Spleen (tissue), 11 donors: Measurements from ENCODE around the gene GRIK3. TPM values are rescaled to one million over a fixed set of nuclear protein-coding genes. Genes with fewer than 3 reads are reported as not detected.
"Not testable (repeated sequence)": the region's sequence is repeated elsewhere in the genome, so short reads cannot be mapped to it uniquely, and the experiment has no call there.

Source experiments
- DNase-seq: peaks from one replicate; pipeline ENCODE4 v3.0.0-alpha.2; 2020
- H3K27ac ChIP-seq, 8 donors: fragments of 200-600 bp; sonication (generic) in 7 of 8; 1 replicate in 4 of 8; 2 replicates in 4 of 8; pipeline versions ENCODE4 v1.5.0 to v1.8.0; 2016 to 2021; ENCODE audit warnings: inconsistent platforms in 4 of 8, mild to moderate bottlenecking in 4 of 8, moderate library complexity in 1 of 8
- H3K27me3 ChIP-seq, 7 donors: fragments of 200-600 bp; sonication (generic) in 6 of 7; replicated peaks in 1 of 7; 1 replicate in 4 of 7; 2 replicates in 3 of 7; pipeline versions ENCODE4 v1.5.0 to v1.8.0; 2016 to 2021; ENCODE audit warnings: inconsistent platforms in 3 of 7, mild to moderate bottlenecking in 1 of 7
- H3K36me3 ChIP-seq, 6 donors: fragments of 200-600 bp; sonication (generic) in 5 of 6; 1 replicate in 4 of 6; 2 replicates in 2 of 6; pipeline versions ENCODE4 v1.5.0 to v1.8.0; 2016 to 2021; ENCODE audit warnings: inconsistent platforms in 2 of 6
- H3K4me1 ChIP-seq, 6 donors: fragments of 200-600 bp; sonication (generic) in 5 of 6; 1 replicate in 3 of 6; 2 replicates in 3 of 6; pipeline versions ENCODE4 v1.5.0 to v1.8.0; 2016 to 2021; ENCODE audit warnings: inconsistent platforms in 3 of 6
- H3K4me3 ChIP-seq, 8 donors: fragments of 200-600 bp; sonication (generic) in 7 of 8; 1 replicate in 4 of 8; 2 replicates in 4 of 8; pipeline versions ENCODE4 v1.5.0 to v1.8.0; 2016 to 2021; ENCODE audit warnings: inconsistent platforms in 4 of 8, mild to moderate bottlenecking in 4 of 8, moderate library complexity in 2 of 8
- H3K9me3 ChIP-seq, 8 donors: fragments of 200-600 bp; sonication (generic) in 7 of 8; 1 replicate in 4 of 8; 2 replicates in 4 of 8; pipeline versions ENCODE4 v1.5.0 to v1.8.0; 2016 to 2021; ENCODE audit warnings: inconsistent platforms in 4 of 8
- CTCF ChIP-seq, 11 experiments: fragments of 200-600 bp in 7 of 11; fragments of 450-650 bp in 4 of 11; sonication (generic) in 4 of 11; IDR thresholded peaks in 8 of 11; conservative IDR thresholded peaks in 3 of 11; 1 replicate in 7 of 11; 2 replicates in 4 of 11; pipeline versions ENCODE4 v1.4.0 to v1.8.0; 2016 to 2021; ENCODE audit warnings: antibody characterized with exemption in 11 of 11, inconsistent platforms in 4 of 11, mild to moderate bottlenecking in 1 of 11
- POLR2A ChIP-seq, 3 donors: fragments of 450-650 bp; IDR thresholded peaks; one replicate each; pipeline ENCODE4 v1.5.1; 2017; ENCODE audit warnings: antibody characterized with exemption in 3 of 3, mild to moderate bottlenecking in 1 of 3
- POLR2AphosphoS5 ChIP-seq, 3 donors: sonication (generic); formaldehyde crosslinking; IDR thresholded peaks; one replicate each; pipeline ENCODE4 v1.5.1; 2017; ENCODE audit warnings: antibody characterized with exemption in 3 of 3
- WGBS, 5 donors: extraction: QIAGEN DNeasy Blood & Tissue Kit in 3 of 5; methylation state at CpG; one replicate each; pipeline versions ENCODE4 v1.1.5 to v1.1.7; 2013 to 2018; 5-methylcytosine and 5-hydroxymethylcytosine counted together
- intact Hi-C: fragments of 100-400 bp; cut with DNase I; formaldehyde crosslinking; loops from one replicate; pipeline ENCODE4 v1.15.0; 2023; ENCODE audit warnings: low total_unique reads
- polyA plus RNA-seq, 3 donors: library from polyadenylated mRNA; stranded (reverse); fragments of 200-250 nt; gene quantifications; one replicate each; pipeline ENCODE4 v1.2.1, GENCODE V29; 2013
- total RNA-seq, 7 donors: library from RNA; depleted of rRNA in 3 of 7; stranded (reverse); fragments of >200 nt in 3 of 7; fragmentation: NEBNext Ultra II Directional in 4 of 7; extraction: Animal tissue kit (Norgen Biotek cat#: 25700) in 4 of 7; gene quantifications; one replicate each; pipeline versions ENCODE4 v1.1.0 to v1.2.1, GENCODE V29; 2016 to 2021
- donor health status: healthy with polysubstance abuse.
- donor health status: DM: no; HTN: no; CAD: no; lungs with moderate emphysema.
- donor health status: DM: no; HTN: no; CAD: no.
- donor health status: Bipolar disorder and iron deficiency.
- donor health status: healthy.
- donor health status: DM: no; HTN: no; CAD: no.
- donor health status: DM: yes; HTN: yes; CAD: no.

GRIK3 gene
- total and polyA plus RNA-seq, 10 donors, result 0.09 to 0.74 (median 0.19) TPM

GRCh38 chr1:36905941-36906340 lies 128.4 kb downstream of the GRIK3 start:
- WGBS, 5 donors, result 65 to 87% (median 83%) methylated on average over 3 of the region's 3 CpGs
- Histone ChIP-seq H3K4me1 (no peaks in the 10 kb centered on the region), H3K27ac (no peak overlapping the region), H3K27me3 (peaks cover 0 to 22% (median 0%) of the 10 kb centered on the region in 7 donors), H3K36me3 (no peaks in the 10 kb centered on the region), H3K4me3 (no peak overlapping the region), H3K9me3 (peaks cover 0 to 12% (median 3%) of the 10 kb centered on the region in 8 donors)
- DNase-seq, result peak; percentile 8
- intact Hi-C loops, result no loop called here
- no peak for TF ChIP-seq CTCF (IDR thresholded peaks at IDR 0.05 in 8 of 11, conservative IDR thresholded peaks at IDR 0.05 in 3 of 11)
- no peak for TF ChIP-seq POLR2A (IDR thresholded peaks at IDR 0.05)
- no peak for TF ChIP-seq POLR2AphosphoS5 (IDR thresholded peaks at IDR 0.05)

- TF ChIP-seq POLR2A (IDR thresholded peaks at IDR 0.05) (no peak), POLR2AphosphoS5 (IDR thresholded peaks at IDR 0.05) (no peak), CTCF (IDR thresholded peaks at IDR 0.05 in 8 of 11, conservative IDR thresholded peaks at IDR 0.05 in 3 of 11) (no peak)
- 51 to 74% (median 67%) methylated on average over 1 of the region's 1 CpG for WGBS, 5 donors
- Histone ChIP-seq H3K4me3 (no peak overlapping the region), H3K4me1 (no peaks in the 10 kb centered on the region), H3K9me3 (peaks cover 0 to 42% (median 30%) of the 10 kb centered on the region in 8 donors), H3K36me3 (no peaks in the 10 kb centered on the region), H3K27ac (no peak overlapping the region), H3K27me3 (peaks cover 0 to 5% (median 0%) of the 10 kb centered on the region in 7 donors)
- DNase-seq, result no peak
- intact Hi-C loops, result no loop called here
Measured at GRCh38 chr1:36900128-36900527, 134.2 kb downstream of the GRIK3 start.

GRCh38 chr1:36897813-36898212 lies 136.5 kb downstream of the GRIK3 start:
- H3K4me3 ChIP-seq, H3K4me1 ChIP-seq, DNase-seq, intact Hi-C loops, H3K27ac ChIP-seq, H3K36me3 ChIP-seq: not testable (repeated sequence)
- Histone ChIP-seq H3K27me3 (peaks cover 0 to 23% (median 0%) of the 10 kb centered on the region in 7 donors), H3K9me3 (peaks cover 0 to 47% (median 31%) of the 10 kb centered on the region in 8 donors)

GRCh38 chr1:36894824-36895223 lies 139.5 kb downstream of the GRIK3 start:
- H3K27me3 ChIP-seq, result peaks cover 0 to 44% (median 0%) of the 10 kb centered on the region in 7 donors
- peaks cover 0 to 35% (median 25%) of the 10 kb centered on the region in 8 donors for H3K9me3 ChIP-seq
- H3K4me1 ChIP-seq, result no peaks in the 10 kb centered on the region
- H3K36me3 ChIP-seq, result no peaks in the 10 kb centered on the region
- intact Hi-C loops, result no loop called here
- DNase-seq, result no peak
- TF ChIP-seq POLR2A (IDR thresholded peaks at IDR 0.05), result no peak
- no peak for TF ChIP-seq POLR2AphosphoS5 (IDR thresholded peaks at IDR 0.05)
- no peak for TF ChIP-seq CTCF (IDR thresholded peaks at IDR 0.05 in 8 of 11, conservative IDR thresholded peaks at IDR 0.05 in 3 of 11)
- 58 to 70% (median 63%) methylated on average over 3 of the region's 3 CpGs for WGBS, 5 donors
- H3K27ac ChIP-seq, result no peak overlapping the region
- H3K4me3 ChIP-seq, result no peak overlapping the region

GRCh38 chr1:36890776-36891175 lies 143.5 kb downstream of the GRIK3 start:
- TF ChIP-seq POLR2AphosphoS5 (IDR thresholded peaks at IDR 0.05) (no peak), POLR2A (IDR thresholded peaks at IDR 0.05) (no peak), CTCF (IDR thresholded peaks at IDR 0.05 in 8 of 11, conservative IDR thresholded peaks at IDR 0.05 in 3 of 11) (no peak)
- WGBS, 5 donors, result 73 to 80% (median 77%) methylated on average over 7 to 9 of the region's 9 CpGs
- H3K36me3 ChIP-seq, result no peaks in the 10 kb centered on the region
- H3K9me3 ChIP-seq, result peaks cover 0 to 11% (median 5%) of the 10 kb centered on the region in 8 donors
- intact Hi-C loops, result no loop called here
- peaks cover 0 to 59% (median 0%) of the 10 kb centered on the region in 7 donors for H3K27me3 ChIP-seq
- DNase-seq, result peak; percentile 12
- H3K4me3 ChIP-seq, result no peak overlapping the region
- no peak overlapping the region for H3K27ac ChIP-seq
- no peaks in the 10 kb centered on the region for H3K4me1 ChIP-seq
